Testis (tissue), 3 donors: Measurements from ENCODE around the gene MYL9. TPM values are rescaled to one million over a fixed set of nuclear protein-coding genes. Genes with fewer than 3 reads are reported as not detected.

ENCODE experiments used
- DNase-seq: peaks from one replicate; pipeline ENCODE4 v3.0.0-alpha.2; 2019
- H3K27ac ChIP-seq, 2 donors: fragments of 200-600 bp; sonication (generic); one replicate each; pipeline ENCODE4 v1.5.1; 2019
- H3K27me3 ChIP-seq: fragments of 200-600 bp; sonication (generic); one replicate; pipeline ENCODE4 v1.5.1; 2019
- H3K36me3 ChIP-seq: fragments of 200-600 bp; sonication (generic); one replicate; pipeline ENCODE4 v1.5.1; 2017; ENCODE audit warnings: low read depth; ENCODE audit errors: missing control alignments
- H3K4me1 ChIP-seq: fragments of 200-600 bp; sonication (generic); one replicate; pipeline ENCODE4 v1.5.1; 2019
- H3K4me3 ChIP-seq, 2 donors: fragments of 200-600 bp; sonication (generic); one replicate each; pipeline ENCODE4 v1.5.1; 2017 to 2019
- H3K9me3 ChIP-seq: fragments of 200-600 bp; sonication (generic); one replicate; pipeline ENCODE4 v1.5.1; 2017
- CTCF ChIP-seq, 3 experiments: fragments of 450-650 bp in 2 of 3; fragments of 200-600 bp in 1 of 3; sonication (generic) in 1 of 3; IDR thresholded peaks; one replicate each; pipeline ENCODE4 v1.5.1; 2016 to 2019; ENCODE audit warnings: antibody characterized with exemption in 3 of 3, mild to moderate bottlenecking in 2 of 3, moderate library complexity in 1 of 3
- POLR2A ChIP-seq: fragments of 450-650 bp; IDR thresholded peaks from one replicate; pipeline ENCODE4 v1.6.1; 2017; ENCODE audit warnings: antibody characterized with exemption, mild to moderate bottlenecking, moderate library complexity
- WGBS, 2 donors: methylation state at CpG; one replicate each; pipeline ENCODE4 v1.1.5; 2018; 5-methylcytosine and 5-hydroxymethylcytosine counted together
- intact Hi-C: fragments of 100-400 bp; cut with DNase I; formaldehyde crosslinking; loops from one replicate; pipeline ENCODE4 v1.15.1; 2023; ENCODE audit warnings: low total_unique reads
- polyA plus RNA-seq: library from polyadenylated mRNA; stranded (reverse); fragments of 350-450 nt; fragmentation: Illumina TruSeq; extraction: RNeasy Lipid Tissue Mini Kit (QIAGEN cat#74804); gene quantifications from one replicate; pipeline ENCODE4 v1.2.3, GENCODE V29; 2014; ENCODE audit warnings: low read depth, low replicate concordance; ENCODE audit not compliant: insufficient read depth
- total RNA-seq, 2 donors: library from RNA; depleted of rRNA; stranded (reverse); fragments of >200 nt; gene quantifications; one replicate each; pipeline ENCODE4 v1.2.3, GENCODE V29; 2016

The MYL9 gene
- total and polyA plus RNA-seq, 3 donors from 2014 or later: 177 to 594 (median 265) TPM

- peaks cover 23% of the 10 kb centered on the region for H3K4me1 ChIP-seq
- no peaks in the 10 kb centered on the region for H3K36me3 ChIP-seq
These were observed 7.6 kb downstream of the MYL9 start for GRCh38 chr20:36548704-36549627.

GRCh38 chr20:36549628-36549941, 8.3 kb downstream of the MYL9 start:
- intact Hi-C loops: loop anchor here (10.0 kb wide), 1 partner anchor 55 kb away; the partner anchor contains the start of gene RAB5IF
- H3K27me3 ChIP-seq: no peaks in the 10 kb centered on the region
- no peak for DNase-seq
- no peaks in the 10 kb centered on the region for H3K9me3 ChIP-seq
- peak overlapping the region in 1 of 2 donors; percentile 68 for H3K27ac ChIP-seq
- H3K36me3 ChIP-seq: no peaks in the 10 kb centered on the region
- 80 to 87% methylated on average over 3 to 9 of the region's 9 CpGs for WGBS, 2 donors
- TF ChIP-seq CTCF (IDR thresholded peaks at IDR 0.05) (no peak), POLR2A (no peak)
- H3K4me1 ChIP-seq: peaks cover 17% of the 10 kb centered on the region
- no peak overlapping the region for H3K4me3 ChIP-seq

More at GRCh38 chr20:36548704-36549627, 7.6 kb downstream of the MYL9 start:
- intact Hi-C loops: loop anchor here (10.0 kb wide), 1 partner anchor 56 kb away; the partner anchor contains the start of gene RAB5IF
- no peaks in the 10 kb centered on the region for H3K27me3 ChIP-seq
- no peak overlapping the region for H3K4me3 ChIP-seq
- peak overlapping the region in 1 of 2 donors; percentile 68 for H3K27ac ChIP-seq
- 63 to 74% methylated on average over 12 to 23 of the region's 23 CpGs for WGBS, 2 donors
- no peak for DNase-seq
- TF ChIP-seq POLR2A (no peak), CTCF (IDR thresholded peaks at IDR 0.05) (no peak)
- H3K9me3 ChIP-seq: no peaks in the 10 kb centered on the region

GRCh38 chr20:36549942-36550789, 8.8 kb downstream of the MYL9 start:
- Histone ChIP-seq H3K27me3 (no peaks in the 10 kb centered on the region), H3K4me1 (peaks cover 15% of the 10 kb centered on the region), H3K36me3 (no peaks in the 10 kb centered on the region), H3K27ac (peak overlapping the region; percentile 16 to 68), H3K4me3 (no peak overlapping the region), H3K9me3 (no peaks in the 10 kb centered on the region)
- TF ChIP-seq POLR2A (no peak), CTCF (IDR thresholded peaks at IDR 0.05) (no peak)
- intact Hi-C loops: loop anchor here (10.0 kb wide), 1 partner anchor 55 kb away; the partner anchor contains the start of gene RAB5IF
- WGBS, 2 donors: 71 to 72% methylated on average over 7 to 16 of the region's 16 CpGs
- DNase-seq: no peak

- no peaks in the 10 kb centered on the region for H3K9me3 ChIP-seq
- H3K4me1 ChIP-seq: peaks cover 11% of the 10 kb centered on the region
- H3K4me3 ChIP-seq: no peak overlapping the region
- no peaks in the 10 kb centered on the region for H3K27me3 ChIP-seq
- no peak for TF ChIP-seq POLR2A
- H3K36me3 ChIP-seq: no peaks in the 10 kb centered on the region
- DNase-seq: no peak
- 49 to 56% methylated on average over 3 to 15 of the region's 15 CpGs for WGBS, 2 donors
- intact Hi-C loops: no loop called here
- peak overlapping the region; percentile 16 to 68 for H3K27ac ChIP-seq
These were observed 9.5 kb downstream of the MYL9 start for GRCh38 chr20:36550790-36551299.

- Histone ChIP-seq H3K27me3 (no peaks in the 10 kb centered on the region), H3K27ac (no peak overlapping the region)
- 94 to 100% methylated on average over 2 of the region's 2 CpGs for WGBS, 2 donors
These were observed 13.9 kb downstream of the MYL9 start for GRCh38 chr20:36555248-36555647.

More at GRCh38 chr20:36555248-36555647, 13.9 kb downstream of the MYL9 start:
- no peak for TF ChIP-seq CTCF (IDR thresholded peaks at IDR 0.05)
- no peak for TF ChIP-seq POLR2A
- no peaks in the 10 kb centered on the region for H3K36me3 ChIP-seq
- H3K9me3 ChIP-seq: no peaks in the 10 kb centered on the region
- H3K4me1 ChIP-seq: peaks cover 8% of the 10 kb centered on the region
- no peak overlapping the region for H3K4me3 ChIP-seq
- intact Hi-C loops: no loop called here
- DNase-seq: no peak
